A549 treated with AZD2906 at 1 μM for 4 hours (cell line): ENCODE measurements around the gene KLHL5. TPM values are rescaled to one million over a fixed set of nuclear protein-coding genes. Genes with fewer than 3 reads are reported as not detected.

ENCODE experiments used
- total RNA-seq: library from RNA; stranded (reverse); fragments of 200-300 nt; extraction: Qiagen RNA extraction; gene quantifications from 5 replicates; pipeline ENCODE4 v1.2.3, GENCODE V29; 2022

The KLHL5 gene, protein sequence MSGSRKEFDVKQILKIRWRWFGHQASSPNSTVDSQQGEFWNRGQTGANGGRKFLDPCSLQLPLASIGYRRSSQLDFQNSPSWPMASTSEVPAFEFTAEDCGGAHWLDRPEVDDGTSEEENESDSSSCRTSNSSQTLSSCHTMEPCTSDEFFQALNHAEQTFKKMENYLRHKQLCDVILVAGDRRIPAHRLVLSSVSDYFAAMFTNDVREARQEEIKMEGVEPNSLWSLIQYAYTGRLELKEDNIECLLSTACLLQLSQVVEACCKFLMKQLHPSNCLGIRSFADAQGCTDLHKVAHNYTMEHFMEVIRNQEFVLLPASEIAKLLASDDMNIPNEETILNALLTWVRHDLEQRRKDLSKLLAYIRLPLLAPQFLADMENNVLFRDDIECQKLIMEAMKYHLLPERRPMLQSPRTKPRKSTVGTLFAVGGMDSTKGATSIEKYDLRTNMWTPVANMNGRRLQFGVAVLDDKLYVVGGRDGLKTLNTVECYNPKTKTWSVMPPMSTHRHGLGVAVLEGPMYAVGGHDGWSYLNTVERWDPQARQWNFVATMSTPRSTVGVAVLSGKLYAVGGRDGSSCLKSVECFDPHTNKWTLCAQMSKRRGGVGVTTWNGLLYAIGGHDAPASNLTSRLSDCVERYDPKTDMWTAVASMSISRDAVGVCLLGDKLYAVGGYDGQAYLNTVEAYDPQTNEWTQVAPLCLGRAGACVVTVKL
- total RNA-seq: 44.6 to 72.6 TPM (median 57.2 TPM) in 5 replicates

DNA sequence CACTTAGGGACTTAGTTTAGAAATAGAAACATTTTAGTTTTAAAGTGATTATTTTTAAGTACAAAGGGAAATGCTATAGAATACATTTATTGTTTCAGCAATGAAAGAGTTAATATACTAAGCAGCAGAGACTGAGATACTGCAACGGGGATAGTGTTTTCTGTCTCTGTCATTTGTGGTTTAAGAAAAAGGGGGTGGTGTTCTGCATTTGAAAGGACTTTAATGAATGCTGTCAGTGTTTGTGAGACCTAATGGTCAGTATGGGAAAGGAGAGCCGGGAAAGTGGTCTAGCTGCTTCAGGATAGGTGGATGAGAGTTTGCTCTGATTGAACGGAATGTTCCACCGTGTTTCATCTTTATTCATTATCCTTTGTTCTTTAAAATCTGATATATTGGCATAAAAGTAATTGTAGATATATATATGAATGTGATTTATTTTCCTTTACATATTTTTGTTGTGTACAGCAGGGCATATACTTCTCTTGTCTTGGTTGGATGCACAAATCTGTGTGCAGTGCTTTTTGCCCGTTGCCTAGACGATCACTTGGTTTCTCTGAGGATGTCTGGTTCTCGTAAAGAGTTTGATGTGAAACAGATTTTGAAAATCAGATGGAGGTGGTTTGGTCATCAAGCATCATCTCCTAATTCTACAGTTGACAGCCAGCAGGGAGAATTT lies at the start of gene KLHL5:
TSS of gene KLHL5 (plus strand) at position 139 of the 676 bp plus-strand sequence. CDS start at position 560, 421 bp downstream.

DNA sequence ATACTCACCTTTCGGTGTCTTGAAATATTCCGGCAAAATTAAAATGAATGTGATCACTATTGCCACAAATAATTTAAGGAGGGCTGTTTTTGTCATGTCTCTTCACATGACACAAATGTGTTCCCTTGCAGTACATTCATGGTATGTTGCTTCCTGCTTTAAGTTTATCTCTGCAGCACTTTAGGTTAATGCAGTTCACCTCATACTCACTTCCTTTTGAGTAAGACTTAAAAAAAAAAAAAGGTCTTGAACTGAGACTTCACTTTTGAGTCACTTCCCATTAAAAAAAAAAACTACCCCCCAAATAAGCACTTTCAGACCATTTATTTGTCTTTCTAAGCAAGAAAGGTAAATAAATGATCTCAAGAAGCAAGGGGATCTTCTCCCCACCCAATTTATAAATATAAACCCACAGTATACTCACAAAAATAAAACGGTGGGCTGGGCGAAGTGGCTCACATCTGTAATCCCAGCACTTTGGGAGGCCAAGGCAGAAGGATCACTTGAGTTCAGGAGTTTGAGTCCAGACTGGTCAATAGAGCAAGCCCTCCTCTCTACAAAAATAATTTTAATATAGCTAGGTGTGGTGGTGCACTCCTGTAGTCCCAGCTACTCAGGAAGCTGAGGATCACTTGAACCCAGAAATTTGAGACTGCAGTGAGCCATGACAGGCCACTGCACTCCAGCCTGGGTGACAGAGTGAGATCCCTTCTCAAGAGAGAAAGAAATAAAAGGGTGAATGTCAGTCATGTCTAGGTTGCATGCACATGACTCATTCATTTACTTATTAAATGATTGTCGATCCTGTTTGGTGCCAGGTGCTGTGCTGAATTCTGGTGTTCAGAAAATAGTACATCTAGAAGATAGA lies 29.6 kb upstream of the KLHL5 start, which contains the start of gene TMEM156:
TSS of gene TMEM156 (minus strand) at position 192 of the 868 bp plus-strand sequence. CDS start at position 96, 96 bp downstream.

Other genes starting within 250 kb of the KLHL5 start
- 1.7 to 2.4 TPM (median 2.2 TPM) in 5 replicates for gene TLR6, start 205.4 kb upstream of the KLHL5 start, total RNA-seq
- gene FAM114A1, start 194.4 kb upstream of the KLHL5 start, total RNA-seq: 21.6 to 49.1 TPM (median 30.0 TPM) in 5 replicates
- gene TMEM156, start 29.8 kb upstream of the KLHL5 start, total RNA-seq: 16.6 to 22.5 TPM (median 20.0 TPM) in 5 replicates
- 7.2 to 7.6 TPM (median 7.3 TPM) in 5 replicates for gene WDR19, start 120.3 kb downstream of the KLHL5 start, total RNA-seq